CD4-positive, alpha-beta T cell treated with Interleukin-1 beta for 1 hour (primary cell): ENCODE measurements around the gene NUAK2.
"Not testable (repeated sequence)": the region's sequence is repeated elsewhere in the genome, so short reads cannot be mapped to it uniquely, and the experiment has no call there.

Source experiments
- DNase-seq, 2 donors: peaks; one replicate each; pipeline ENCODE4 v3.0.0-alpha.2; 2020 to 2022

Gene NUAK2

DNA sequence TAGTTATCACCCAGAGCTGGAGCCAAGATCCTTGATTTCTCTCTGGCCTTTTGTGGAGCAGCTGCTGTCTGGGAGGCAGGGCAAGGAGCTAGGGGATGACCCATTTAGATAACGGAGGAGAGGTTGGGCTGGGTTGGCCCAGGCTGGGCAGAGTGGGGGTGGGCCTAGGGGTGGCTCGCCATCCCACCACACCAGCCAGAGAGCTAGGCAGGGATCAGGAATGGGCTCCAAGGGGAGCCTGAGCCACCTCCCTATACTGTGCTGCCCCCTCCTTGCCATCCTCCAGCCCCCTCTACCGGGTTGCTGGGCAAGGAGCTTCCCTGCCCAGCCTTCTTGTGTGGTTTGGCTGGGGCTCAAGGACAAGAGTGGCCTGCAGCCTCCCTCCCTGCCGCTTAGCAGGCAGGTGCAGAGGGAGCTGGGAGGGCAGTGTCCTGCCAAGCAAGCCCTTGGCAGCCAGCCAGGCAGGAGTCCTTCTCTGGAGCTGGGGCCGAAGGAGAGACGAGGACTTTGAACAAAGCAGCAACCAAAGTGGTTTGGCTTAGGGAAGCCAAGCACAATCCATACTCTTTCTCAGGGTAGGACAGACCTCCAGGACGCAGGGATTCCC is 4.1 kb downstream of the NUAK2 start:
- DNase-seq, result no peak

DNA sequence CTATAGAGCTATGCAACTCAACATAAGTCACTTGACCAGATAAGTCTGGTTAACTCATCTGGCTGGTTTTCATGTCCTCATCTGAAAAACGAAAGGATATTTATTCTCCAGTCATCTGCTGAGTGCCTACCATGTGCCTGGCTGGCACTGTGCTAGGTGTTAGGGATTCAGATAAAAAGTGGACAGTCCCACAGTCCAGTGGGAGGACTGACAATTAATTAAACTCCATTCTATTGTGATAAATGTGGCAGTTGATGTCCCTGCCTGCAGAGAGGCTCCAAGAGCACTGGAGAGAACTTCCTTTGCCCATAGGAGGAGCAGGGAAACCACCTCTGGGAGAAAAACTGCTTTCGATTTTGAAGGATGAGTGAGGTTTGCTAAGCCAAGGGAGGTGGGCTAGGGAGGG is 5.4 kb downstream of the NUAK2 start:
- DNase-seq, result no peak

DNA sequence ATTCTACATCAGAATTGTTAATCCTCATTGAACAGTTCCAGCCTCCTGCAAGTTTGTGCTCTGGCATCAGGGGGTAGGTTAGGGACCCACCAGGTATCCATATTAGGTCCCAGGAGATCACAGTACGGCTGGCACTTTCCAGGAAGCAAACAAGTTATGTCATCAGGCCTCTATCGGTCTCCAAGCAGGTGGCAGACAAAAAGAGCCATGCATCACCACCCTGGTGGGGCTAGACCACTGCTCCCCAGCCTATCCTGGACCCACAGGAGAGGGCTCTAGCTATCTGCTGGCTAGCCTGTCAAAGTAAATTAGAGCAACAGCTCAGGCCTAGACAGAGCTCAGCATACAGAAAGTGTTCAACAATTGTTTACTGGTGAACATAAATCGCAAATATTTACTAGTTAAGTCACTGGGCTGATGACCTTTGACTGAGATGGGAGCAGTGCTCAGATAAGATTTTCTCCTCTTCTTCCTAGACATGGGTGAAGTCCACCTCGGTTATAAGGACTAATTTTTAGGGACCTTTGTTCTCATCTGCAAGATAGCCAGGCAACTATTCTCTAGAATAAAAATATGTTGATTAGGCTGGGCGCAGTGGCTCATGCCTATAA is 6.4 kb downstream of the NUAK2 start:
- peak in 1 of 2 donors; percentile 17 for DNase-seq

DNA sequence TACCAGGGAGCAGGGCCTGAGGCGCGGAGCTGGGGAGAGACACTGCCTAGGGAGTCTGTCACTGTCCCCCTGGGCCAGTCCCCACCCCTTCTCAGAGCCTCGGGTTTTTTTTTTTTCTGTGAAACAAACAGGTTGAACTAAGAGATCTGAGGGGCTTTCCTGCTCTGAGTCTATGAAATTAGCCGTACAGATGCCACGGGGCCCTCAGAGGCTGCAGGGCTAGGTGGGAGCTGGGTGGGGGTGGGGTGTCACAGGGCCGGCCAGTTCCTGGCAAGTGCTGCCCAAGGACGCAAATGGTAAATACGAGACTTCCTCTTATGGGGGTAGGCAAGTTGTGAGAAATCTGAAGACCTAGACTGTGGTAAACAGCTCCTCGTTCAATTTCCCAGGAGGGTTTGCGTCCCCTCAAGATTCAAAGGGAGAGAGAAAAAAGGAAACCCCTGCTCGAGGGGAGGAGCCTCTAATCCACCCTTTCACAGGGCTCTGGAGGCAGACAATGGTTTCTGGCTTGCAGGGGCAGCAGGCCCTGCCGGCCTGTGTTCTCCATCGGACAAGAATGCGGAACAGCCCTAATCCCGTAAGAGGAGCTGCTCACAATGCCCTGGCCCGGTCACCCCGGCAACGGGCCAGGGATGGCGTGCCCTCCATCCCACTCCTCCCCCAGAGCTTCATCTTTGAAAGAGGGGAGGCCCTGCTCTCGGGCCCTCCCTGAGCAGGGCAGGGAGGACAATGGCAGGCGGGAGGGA is 7.8 kb downstream of the NUAK2 start:
- DNase-seq, result peak; percentile 35 to 63

DNA sequence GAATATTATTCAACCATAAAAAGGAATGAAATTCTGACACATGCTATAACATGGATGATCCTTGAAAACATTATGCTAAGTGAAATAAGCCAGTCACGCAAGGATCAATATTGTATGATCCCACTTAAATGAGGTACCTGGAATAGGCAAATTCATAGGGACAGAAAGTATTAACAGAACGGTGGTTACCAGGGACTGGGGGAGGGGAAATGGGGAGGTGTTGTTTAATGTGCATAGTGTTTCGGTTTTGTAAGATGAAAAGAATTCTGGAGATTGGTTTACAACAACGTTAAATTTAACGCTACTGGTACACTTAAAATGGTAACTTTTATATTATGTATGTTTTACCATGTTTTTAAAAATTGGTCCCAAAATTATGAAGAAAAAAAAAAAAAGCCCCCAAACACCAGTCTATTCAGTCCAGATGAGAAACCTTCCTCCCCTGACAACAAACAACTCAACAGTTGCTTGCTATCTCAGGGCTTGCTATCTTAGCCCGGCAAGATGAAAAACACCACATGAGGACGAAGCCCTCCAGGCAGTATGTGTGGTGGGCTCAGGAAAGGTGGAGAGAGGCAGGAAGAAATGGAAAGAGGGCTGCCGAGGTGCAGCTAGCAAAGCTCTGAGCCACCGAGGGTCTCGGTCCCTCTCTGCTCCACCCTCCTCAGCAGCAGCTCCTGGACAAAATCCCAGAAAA is 8.5 kb downstream of the NUAK2 start:
- DNase-seq, result no peak

DNA sequence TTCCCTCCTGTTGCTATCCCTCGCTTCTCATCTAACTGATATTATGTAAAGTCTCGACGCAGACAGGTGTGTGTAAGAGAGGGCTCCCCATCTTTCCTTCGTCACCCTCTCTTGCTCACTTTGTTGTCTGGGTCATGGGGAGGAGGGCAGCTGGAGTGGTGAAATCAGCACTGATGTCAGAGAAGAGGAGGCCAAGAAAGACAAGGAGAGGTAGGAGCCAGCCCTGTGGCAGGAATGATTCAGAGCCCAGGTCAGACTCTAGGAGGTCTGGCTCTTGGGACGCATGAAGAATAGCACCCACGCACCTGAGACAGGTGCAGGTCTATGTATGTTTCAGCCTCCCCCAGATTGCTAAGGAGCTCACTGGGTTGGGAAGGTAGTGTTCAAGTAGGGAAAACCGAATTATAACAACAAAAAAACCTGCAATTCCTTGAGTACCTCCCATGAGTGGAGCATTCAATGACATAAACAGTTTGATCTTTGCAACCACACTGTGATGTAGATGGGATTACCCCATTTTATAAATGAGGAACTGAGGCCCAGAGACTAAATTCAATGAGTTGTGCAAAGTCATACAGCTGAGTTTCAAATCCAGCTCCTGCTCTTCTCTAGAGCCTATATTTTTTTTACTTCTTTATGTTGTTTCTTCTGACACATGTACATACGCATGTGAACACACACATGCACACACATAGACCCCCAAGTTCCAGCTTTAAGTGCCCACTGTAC is 10.4 kb downstream of the NUAK2 start:
- DNase-seq, result peak in 1 of 2 donors; percentile 31

DNA sequence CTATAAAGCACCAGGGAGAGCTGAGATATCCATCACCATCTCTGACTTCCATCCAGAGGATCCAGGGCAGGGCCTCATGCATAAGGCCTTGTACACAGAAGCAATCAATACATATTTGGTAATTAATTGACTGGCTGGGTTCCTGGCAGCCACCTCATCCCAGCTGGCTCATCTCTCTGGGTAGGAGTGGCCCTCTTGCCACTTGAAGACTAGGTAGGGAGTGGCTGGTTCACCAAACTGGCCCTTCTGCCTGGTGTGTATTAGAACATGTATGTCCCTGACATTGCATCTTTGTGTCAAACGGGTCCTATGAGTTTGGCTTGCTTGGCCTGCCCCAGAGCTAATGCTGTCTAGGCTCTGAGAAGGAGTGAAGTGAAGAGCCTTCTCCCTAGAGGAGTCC is 11.8 kb downstream of the NUAK2 start:
- DNase-seq, result no peak

DNA sequence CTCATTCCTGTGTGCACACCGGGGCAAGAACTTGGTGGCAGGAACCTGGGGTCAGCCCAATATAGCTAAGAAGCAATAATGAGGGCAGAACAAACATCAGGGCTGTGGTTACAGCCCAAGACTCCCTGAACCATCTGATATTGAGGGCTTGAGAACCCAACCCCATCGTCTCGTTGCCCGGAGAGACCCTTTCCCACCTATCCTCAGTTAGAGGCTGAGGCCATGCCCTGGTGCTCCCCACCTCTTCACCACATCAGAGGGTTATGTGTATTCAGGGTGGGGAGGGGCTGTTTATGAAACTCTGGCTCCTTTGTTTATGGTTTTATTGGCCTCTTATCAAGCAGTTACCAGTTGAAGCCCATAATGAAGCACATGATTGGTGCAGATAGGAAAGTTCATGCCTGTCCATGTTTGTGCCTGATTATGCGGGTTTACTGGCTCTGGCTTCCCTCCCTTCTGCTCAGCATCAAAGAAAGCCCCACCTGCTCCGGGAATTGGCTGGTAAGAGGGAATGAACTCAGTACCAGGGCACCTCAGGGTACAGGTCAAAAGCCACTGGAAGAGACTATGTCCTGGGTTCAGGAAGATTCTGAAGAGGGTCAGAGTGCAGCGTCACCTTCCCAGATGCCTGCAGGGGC is 14.5 kb downstream of the NUAK2 start:
- DNase-seq, result no peak

DNA sequence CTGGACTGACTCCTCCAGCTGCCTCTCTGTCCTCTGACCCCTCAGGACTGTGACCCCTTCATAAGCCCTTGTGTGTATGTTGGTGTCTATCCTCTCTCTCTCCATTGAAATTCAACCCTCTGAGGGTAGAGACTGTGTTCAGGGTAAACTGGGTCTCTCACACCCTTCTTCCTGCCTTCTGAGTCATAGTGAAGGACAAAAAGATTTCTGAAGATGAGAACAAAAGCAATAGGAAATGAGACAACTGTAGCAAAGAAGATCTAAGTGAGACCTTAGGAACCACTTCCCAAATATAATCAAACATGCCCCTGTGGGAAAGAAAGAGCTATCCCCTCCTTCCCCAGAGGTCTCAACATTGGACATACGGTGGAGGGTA is 16.9 kb downstream of the NUAK2 start:
- no peak for DNase-seq

DNA sequence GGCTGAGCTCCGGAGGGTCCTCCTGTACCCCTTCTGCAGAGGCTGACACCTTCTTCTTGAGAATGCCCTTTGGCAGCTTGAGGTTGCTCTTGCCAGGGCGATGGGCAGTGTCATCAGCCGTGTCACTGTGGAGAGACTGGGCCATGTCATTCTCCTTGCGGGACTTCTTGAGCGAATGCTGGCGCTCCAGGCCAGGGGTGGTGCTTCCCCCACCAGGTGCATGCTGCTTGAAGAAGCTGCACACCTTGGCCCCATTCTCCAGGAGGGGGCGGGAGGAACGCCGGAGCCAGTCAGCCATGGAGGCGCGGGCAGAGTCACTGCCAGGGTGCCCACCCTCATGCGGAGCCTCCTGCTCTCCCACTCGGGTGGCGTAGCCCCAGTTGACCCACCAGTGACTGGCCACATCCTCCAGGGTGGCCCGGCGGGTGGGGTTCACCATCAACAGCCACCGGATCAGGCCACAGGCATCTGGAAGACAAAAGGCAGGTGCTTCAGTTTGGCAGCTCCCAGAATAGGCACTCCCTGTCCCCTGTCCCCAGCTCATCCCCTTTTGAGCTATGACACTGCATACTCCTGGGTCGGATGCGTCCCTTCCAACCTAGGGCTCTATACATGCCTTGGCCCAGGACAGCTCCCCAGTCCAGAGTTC is 17.4 kb downstream of the NUAK2 start:
- no peak for DNase-seq

DNA sequence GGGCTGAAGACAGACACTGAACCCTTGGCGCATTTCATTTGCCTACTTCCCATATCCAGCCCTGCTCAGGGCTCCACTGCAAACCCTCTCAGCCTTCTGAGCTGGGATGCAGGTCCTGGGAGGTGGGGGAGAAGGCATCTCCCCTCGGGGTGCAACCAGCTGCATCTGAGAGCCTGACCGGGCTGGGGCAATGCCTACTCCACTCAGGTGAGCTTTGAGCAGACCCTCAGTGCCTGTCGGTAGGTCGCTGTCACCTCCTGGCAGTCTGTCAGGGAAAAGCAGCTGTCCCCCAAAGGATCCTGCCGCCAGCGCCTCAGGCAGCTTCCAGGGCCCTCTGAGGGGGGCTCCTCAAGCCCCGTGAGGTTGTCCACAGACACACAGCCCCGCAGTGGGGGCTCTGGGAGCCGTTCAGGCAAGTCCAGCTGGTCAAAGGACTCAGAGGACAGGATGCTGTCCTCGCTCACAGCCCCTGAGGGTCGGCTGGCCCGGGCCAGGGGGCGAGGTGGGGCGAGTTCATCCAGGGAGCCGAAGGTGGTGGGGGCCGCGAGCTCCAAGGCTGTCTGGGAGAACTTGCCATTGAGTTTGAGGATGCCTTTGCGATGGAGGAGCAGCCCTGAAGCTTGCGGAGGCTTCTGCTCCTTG is 18.2 kb downstream of the NUAK2 start:
- no peak for DNase-seq

DNA sequence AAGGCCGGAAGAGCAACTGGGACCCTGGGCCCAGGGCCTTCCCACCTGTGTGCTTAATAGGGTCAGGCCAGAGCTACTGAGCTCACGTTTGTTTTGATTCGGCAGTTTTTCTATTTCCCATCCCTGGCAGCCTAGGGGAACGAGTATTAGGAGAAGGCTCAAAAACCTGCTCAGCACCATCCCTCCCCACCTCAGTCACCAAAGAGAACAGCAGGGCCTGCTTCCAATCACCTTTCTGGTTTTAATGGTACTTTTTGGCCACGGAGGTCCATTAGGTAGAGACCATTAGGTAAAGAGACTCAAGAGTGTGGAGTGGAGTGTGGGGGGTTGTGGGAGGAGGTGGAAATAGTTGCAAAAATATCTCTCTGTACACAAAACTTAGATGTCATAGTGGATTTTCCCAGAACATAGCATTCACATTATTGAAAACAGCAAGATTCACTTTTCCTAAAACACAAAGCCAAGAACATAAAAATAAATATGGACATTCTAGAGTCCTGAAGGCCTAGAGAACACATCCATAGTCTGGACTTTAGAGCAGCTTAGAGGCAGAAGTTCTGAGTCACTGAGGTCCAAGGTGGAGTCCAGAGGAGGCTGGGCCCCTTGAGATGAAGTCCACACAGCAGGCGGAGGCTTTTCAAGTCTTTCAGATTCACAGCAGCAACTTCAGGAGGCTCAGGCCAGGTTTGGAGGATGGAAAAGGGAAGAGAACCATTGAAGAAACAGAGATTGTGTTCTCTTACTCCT is 19.5 kb downstream of the NUAK2 start:
- no peak for DNase-seq

DNA sequence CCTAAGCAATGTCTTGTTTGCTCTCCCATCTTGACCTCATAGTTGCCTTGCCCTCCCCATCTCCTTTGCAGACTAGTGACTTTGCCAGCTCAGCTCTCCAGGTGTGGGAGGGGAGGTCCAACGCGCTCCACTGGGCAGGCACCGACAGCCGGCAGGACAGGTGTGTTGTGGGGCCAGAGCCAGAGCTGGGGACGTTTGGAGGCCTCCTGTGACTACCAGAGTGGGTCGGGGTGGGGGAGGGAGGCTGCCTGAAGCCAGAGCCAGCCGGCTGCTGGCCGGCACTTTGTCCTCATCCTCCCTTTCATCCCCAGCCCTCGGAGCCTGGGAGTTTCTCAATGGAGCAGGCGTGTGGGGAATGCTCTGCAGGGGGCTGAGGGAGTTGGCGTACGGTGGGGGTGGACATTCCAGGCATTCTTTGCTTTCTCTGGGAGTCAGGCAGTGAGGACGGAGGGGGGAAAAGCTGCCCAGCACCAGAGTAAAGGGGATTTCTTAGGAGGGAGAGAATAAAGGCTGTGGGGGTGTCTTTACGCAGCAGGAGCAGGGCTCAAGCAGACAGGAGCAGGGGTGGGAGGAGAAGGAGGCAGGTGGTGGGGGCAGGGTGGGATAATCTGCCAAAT is 20.2 kb downstream of the NUAK2 start:
- DNase-seq, result no peak

DNA sequence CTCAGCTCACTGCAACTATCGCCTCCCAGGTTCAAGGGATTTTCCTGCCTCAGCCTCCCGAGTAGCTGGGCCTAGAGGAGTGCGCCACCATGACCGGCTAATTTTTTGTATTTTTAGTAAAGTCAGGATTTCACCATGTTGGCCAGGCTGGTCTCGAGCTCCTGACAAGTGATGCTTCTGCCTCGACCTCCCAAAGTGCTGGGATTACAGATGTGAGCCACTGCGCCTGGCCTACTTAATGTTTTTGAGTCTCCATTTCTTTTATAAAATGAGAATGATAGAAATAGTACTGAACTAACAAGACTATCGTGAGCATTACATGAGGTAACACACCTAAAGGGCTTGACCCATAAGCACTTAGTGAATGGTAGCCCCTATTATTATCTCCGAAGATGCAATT is 21.4 kb downstream of the NUAK2 start:
- DNase-seq, result no peak

DNA sequence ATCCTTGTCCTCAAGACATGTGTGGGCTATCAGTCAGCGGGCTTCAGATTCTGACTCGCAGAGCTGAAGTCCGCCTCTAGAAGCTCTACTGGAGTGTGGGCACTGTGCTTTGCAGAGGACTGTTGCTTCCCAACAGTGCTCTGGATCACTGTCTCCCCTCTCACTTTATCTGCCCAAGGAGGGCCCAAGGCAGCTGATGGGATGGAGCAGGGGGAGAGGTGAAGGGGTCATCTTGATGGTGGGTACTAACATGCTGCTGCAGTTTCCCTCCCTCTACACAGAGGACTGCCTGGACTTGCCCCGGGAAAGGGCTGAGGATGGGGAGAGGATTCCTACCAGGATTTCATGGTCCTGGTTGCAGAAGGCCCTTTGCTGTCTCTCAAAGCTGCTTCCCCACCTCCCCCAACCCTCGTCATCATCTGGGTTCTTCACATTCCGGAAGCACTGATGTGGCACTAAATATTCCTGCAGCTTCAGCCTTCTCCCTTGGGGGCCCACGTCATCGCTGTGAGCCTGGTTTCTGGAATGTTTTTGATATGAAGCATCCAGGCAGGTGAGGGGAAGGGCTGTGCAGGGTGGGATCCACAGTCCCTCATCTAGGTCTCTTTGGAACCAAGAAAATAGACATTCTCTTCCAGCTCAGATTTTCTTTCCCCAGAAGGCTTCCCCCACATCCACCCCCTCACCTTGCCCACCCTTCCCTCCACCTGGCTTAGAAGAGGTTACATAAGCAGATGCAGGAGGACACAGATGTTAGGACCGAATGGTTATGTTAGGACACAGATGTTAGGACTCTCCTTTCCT is 23.2 kb downstream of the NUAK2 start:
- no peak for DNase-seq

DNA sequence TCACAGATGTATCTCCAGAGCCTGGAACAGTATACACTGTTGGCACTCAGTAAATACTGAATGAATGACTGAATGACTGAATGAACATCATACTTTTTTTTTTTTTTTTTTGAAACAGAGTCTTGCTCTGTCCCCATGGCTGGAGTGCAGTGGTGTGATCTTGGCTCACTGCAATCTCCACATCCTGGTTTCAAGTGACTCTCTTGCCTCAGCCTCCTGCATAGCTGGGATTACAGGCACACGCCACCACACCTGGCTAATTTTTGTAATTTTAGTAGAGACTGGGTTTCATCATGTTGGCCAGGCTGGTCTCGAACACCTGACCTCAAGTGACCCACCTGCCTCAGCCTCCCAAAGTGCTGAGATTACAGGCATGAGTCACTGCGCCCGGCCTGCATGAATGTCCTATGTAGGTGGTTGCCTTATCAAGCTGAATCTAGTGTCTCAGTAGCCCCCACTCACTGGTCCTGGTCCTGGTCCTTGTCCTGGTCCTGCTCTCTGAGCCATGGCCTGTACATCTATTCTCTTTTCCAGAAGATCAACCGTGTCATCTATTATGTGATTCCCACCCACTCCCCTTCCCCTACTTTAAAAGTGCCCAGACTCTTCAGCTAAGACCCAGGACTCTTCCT is 23.9 kb downstream of the NUAK2 start:
- not testable (repeated sequence) for DNase-seq

DNA sequence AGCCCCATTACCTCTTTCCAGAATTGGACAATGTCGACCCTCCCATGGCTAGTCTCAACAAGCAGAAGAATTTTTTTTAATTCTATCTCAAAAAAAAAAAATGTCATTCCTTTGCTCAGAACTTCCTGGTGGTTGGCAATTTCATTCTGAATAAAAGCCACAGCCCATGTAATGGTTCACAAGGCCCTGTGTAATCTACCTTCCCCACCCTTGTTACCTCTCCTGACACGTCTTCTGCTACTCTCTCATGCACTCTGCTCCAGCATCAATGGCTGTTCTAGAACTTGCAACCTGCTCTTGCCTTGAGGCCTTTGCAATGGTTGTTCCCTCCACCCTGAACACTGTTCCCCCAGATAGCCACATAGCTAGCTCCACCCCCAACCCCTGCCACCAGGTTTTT is 25.4 kb downstream of the NUAK2 start:
- DNase-seq, result no peak

DNA sequence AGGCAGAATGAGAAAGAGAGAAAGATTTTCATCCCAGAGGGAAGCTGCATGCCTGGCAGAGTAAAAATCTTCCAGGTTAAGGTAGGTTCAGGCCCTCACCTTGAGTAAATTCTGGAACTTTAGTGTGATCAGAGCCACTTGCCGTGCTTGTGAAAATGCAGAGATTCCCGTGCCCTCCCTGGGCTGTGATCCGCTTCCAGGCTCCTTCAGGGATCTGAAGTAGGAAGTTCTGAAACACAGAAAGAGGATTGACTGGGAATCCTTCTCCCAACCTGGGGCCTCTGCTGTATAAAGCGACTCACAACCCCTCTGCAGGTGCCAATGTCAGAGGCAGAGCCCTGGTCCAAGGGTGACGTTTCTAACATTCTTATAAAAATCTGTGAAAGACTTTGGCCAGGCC is 26.6 kb downstream of the NUAK2 start:
- DNase-seq, result no peak
